CD4-positive, alpha-beta T cell (primary cell): ENCODE measurements around the gene ETNPPL. TPM values are rescaled to one million over a fixed set of nuclear protein-coding genes. Genes with fewer than 3 reads are reported as not detected.

ENCODE experiments used
- ATAC-seq: fragments of 200-7000 bp; cut with Tn5 transposase; one replicate; pipeline ENCODE4 v1.10.0; 2022; ENCODE audit warnings: mild to moderate bottlenecking; ENCODE audit not compliant: poor library complexity
- CTCF ChIA-PET: fragments of 350-600 bp; sonication (Branson Sonifier 250); formaldehyde crosslinking; loops from one replicate; lab custom pipeline; 2021; ENCODE audit warnings: antibody characterized with exemption, inconsistent platforms; lab: Charles Lee
- POLR2A ChIA-PET: fragments of 350-600 bp; sonication (Branson Sonifier 250); formaldehyde crosslinking; loops from one replicate; lab custom pipeline; 2021; ENCODE audit warnings: antibody characterized with exemption, inconsistent platforms; lab: Charles Lee
- DNase-seq, 14 experiments: peaks; one replicate each; pipeline ENCODE4 v3.0.0-alpha.2; 2013 to 2020; ENCODE audit warnings: mixed read lengths in 2 of 14
- H3K27ac ChIP-seq, 2 donors: one replicate each; pipeline versions ENCODE4 v1.5.1 to v1.7.0; 2013; ENCODE audit warnings: low read length in 2 of 2, low read depth in 1 of 2, mild to moderate bottlenecking in 1 of 2
- H3K27me3 ChIP-seq, 2 experiments: 1 replicate in 1 of 2; 2 replicates in 1 of 2; pipeline versions ENCODE4 v1.6.1 to v1.7.0; 2013; ENCODE audit warnings: low read length in 2 of 2, control low read depth in 1 of 2, mild to moderate bottlenecking in 1 of 2, moderate library complexity in 1 of 2; ENCODE audit not compliant: insufficient read depth in 2 of 2, control insufficient read depth in 1 of 2
- H3K36me3 ChIP-seq: one replicate; pipeline ENCODE4 v1.6.1; 2013; ENCODE audit warnings: low read length, control low read depth; ENCODE audit not compliant: insufficient read depth
- H3K4me1 ChIP-seq: one replicate; pipeline ENCODE4 v1.6.1; 2013; ENCODE audit warnings: low read length, control low read depth; ENCODE audit not compliant: insufficient read depth
- H3K4me3 ChIP-seq: one replicate; pipeline ENCODE4 v1.5.1; 2013; ENCODE audit warnings: mild to moderate bottlenecking, low read length, moderate library complexity
- H3K9me3 ChIP-seq, 2 experiments: 1 replicate in 1 of 2; 2 replicates in 1 of 2; pipeline versions ENCODE4 v1.6.1 to v1.7.0; 2013; ENCODE audit warnings: low read length in 2 of 2, mild to moderate bottlenecking in 2 of 2, control low read depth in 1 of 2, moderate library complexity in 1 of 2; ENCODE audit not compliant: control insufficient read depth in 1 of 2, insufficient read depth in 1 of 2
- H3K27ac Mint-ChIP-seq: one replicate; pipeline ENCODE4 v1.8.0; 2020; ENCODE audit warnings: mixed read lengths
- H3K27me3 Mint-ChIP-seq: one replicate; pipeline ENCODE4 v1.8.0; 2021; ENCODE audit warnings: mixed read lengths
- H3K36me3 Mint-ChIP-seq: one replicate; pipeline ENCODE4 v1.8.0; 2021; ENCODE audit warnings: low read depth, mixed read lengths
- H3K4me1 Mint-ChIP-seq: one replicate; pipeline ENCODE4 v1.8.0; 2021; ENCODE audit warnings: low read depth, mixed read lengths
- H3K4me3 Mint-ChIP-seq: one replicate; pipeline ENCODE4 v1.8.0; 2020; ENCODE audit warnings: mild to moderate bottlenecking, mixed read lengths
- H3K9me3 Mint-ChIP-seq: one replicate; pipeline ENCODE4 v1.8.0; 2020; ENCODE audit warnings: mixed read lengths
- CTCF ChIP-seq: fragments of 200-600 bp; IDR thresholded peaks from one replicate; pipeline ENCODE4 v1.8.0; 2022; ENCODE audit warnings: antibody characterized with exemption, mild to moderate bottlenecking
- intact Hi-C, 2 experiments: fragments of 100-400 bp; cut with DNase I in 1 of 2; cut with micrococcal nuclease in 1 of 2; formaldehyde crosslinking; loops; one replicate each; pipeline versions ENCODE4 v1.15.1 to v1.9.0; 2023 to 2025; cut with DNase I, micrococcal nuclease
- total RNA-seq, 174 experiments: library from RNA in 2 of 174; stranded (reverse) in 2 of 174; gene quantifications; one replicate each; pipeline ENCODE4 v1.2.3 and lab custom pipeline; 2021 to 2026

Gene ETNPPL
- total RNA-seq, 2 experiments from 2014 or later, result not detected

- Mint-ChIP-seq H3K27me3 (no peaks in the 10 kb centered on the region), H3K27ac (no peak overlapping the region), H3K9me3 (no peaks in the 10 kb centered on the region), H3K4me1 (peaks cover 19% of the 10 kb centered on the region), H3K36me3 (no peaks in the 10 kb centered on the region), H3K4me3 (no peak overlapping the region)
- Histone ChIP-seq H3K27ac (no peak overlapping the region), H3K4me3 (no peak overlapping the region), H3K36me3 (no peaks in the 10 kb centered on the region), H3K9me3 (no peaks in the 10 kb centered on the region), H3K27me3 (no peaks in the 10 kb centered on the region), H3K4me1 (peaks cover 11% of the 10 kb centered on the region)
- ATAC-seq (no peak), DNase-seq (no peak)
- intact Hi-C loops, result no loop called here
- TF ChIP-seq CTCF, result no peak
- ChIA-PET CTCF (interaction anchor here (0.6 to 0.9 kb wide), 2 partner anchors 12 to 66 kb away, joined by 3 read pairs; no protein-coding TSS in a partner anchor), POLR2A (no interaction called here)
Observed at GRCh38 chr4:108706289-108706688, 56.6 kb downstream of the ETNPPL start.

- intact Hi-C loops, result no loop called here
- DNase-seq (no peak), ATAC-seq (no peak)
- Mint-ChIP-seq H3K36me3 (no peaks in the 10 kb centered on the region), H3K27ac (no peak overlapping the region), H3K27me3 (no peaks in the 10 kb centered on the region), H3K4me3 (no peak overlapping the region), H3K9me3 (no peaks in the 10 kb centered on the region), H3K4me1 (peaks cover 29% of the 10 kb centered on the region)
- no peaks in the 10 kb centered on the region for H3K27me3 ChIP-seq
- no peaks in the 10 kb centered on the region for H3K9me3 ChIP-seq
- no peaks in the 10 kb centered on the region for H3K36me3 ChIP-seq
- H3K4me1 ChIP-seq, result peaks cover 18% of the 10 kb centered on the region
- ChIA-PET POLR2A (no interaction called here), CTCF (no interaction called here)
- no peak for TF ChIP-seq CTCF
- H3K4me3 ChIP-seq, result no peak overlapping the region
- no peak overlapping the region for H3K27ac ChIP-seq
Observed at GRCh38 chr4:108703966-108704365, 58.9 kb downstream of the ETNPPL start.

- no peak for ATAC-seq
- no peak for TF ChIP-seq CTCF
Observed at GRCh38 chr4:108703370-108703769, 59.5 kb downstream of the ETNPPL start.

More at GRCh38 chr4:108703370-108703769, 59.5 kb downstream of the ETNPPL start:
- no peaks in the 10 kb centered on the region for H3K27me3 ChIP-seq
- H3K4me1 ChIP-seq, result peaks cover 18% of the 10 kb centered on the region
- DNase-seq, result no peak
- no peaks in the 10 kb centered on the region for H3K36me3 ChIP-seq
- peaks cover 29% of the 10 kb centered on the region for H3K4me1 Mint-ChIP-seq
- intact Hi-C loops, result no loop called here
- no peak overlapping the region for H3K4me3 Mint-ChIP-seq
- H3K9me3 ChIP-seq, result no peaks in the 10 kb centered on the region
- peak overlapping the region; percentile 51 for H3K27ac Mint-ChIP-seq
- CTCF ChIA-PET, result no interaction called here
- H3K27ac ChIP-seq, result no peak overlapping the region
- H3K36me3 Mint-ChIP-seq, result no peaks in the 10 kb centered on the region
- H3K4me3 ChIP-seq, result no peak overlapping the region
- no peaks in the 10 kb centered on the region for H3K27me3 Mint-ChIP-seq
- H3K9me3 Mint-ChIP-seq, result no peaks in the 10 kb centered on the region
- POLR2A ChIA-PET, result no interaction called here
